NCI-H2227 (cell line): ENCODE results near the gene CCDC97.

Source experiments
- DNase-seq: peaks from one replicate; lab custom pipeline; 2025; ENCODE audit not compliant: unreplicated experiment; lab: John Stamatoyannopoulos, UW

Gene CCDC97

DNA sequence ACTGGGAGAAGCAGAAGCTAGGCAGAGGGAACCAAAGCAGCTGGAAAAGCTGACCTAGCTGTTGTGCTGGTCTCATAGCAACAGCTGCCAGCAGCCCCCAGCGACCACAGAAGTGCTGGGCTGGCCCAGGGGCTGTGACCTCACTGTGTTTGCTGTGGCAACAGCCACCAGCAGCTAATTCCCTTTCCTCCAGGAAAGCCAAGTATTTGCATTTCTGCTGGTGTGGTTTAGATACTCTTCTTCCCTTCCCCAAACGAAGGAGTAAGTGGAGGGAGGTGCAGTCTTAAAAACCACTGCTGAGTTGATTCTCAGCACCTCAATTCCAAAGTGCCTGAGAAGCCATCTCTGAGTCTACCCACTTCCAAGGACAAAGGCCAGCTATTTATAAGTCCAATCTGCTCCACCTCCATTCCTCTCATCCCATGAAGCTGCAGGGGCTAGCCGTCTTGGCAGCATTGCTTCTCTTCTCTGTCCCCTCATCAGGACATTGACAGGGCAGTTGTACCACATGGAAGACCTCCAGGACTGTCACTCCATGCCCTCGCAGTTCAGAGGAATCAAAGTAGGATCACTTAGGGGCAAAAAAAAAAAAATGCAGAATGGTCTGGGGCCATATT lies 11.5 kb upstream of the CCDC97 start:
- DNase-seq, result peak; percentile 91

DNA sequence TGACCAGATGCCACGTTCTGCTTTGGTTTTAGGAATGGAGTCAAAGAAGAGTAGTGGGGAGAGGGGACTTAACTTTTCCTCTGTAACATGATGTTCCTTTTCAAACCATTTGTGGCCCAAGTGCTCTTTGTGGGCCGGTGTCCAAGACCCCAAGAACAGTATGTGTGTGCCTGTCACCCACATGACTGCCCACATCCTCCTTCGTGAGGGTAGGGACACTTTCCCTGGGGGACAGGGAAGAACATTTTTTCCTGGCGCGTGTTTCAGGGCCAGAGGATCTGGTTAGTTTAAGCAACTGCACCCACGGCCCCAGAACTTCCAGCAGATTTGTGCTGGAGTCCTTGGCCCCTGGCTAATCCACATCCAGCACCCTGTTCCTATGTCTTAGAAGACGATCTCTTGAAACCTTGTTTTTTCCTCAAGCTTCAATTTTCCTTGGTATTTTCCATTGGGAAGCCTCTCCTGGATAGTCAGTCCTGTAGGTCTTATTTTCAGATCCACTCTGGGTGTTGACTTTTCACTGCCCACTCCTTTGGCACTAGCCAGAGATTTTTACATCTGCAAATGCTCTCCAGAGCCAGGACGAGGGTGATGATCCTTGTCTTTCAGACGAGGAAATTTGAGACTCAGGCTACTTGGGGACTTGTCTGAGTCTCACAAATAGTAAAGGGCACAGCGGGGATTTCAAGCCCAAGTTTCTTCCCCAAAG lies 10.8 kb upstream of the CCDC97 start:
- no peak for DNase-seq

DNA sequence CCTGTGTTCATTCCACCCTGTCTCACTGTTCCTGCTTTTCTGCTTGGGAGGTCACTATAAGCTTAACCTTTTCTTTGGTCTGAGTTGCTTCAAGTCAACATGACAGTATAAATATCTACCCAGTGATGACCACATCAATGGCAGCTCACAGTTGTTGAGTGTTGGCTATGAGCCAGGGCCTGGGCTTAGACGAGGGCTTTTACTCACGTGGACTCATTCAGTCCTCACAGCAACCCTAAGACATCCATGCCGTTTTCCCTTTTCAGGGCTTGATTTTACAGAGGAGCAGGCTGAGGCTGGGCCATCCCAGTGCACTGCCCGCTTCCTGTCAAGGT lies 10.2 kb upstream of the CCDC97 start:
- DNase-seq, result peak; percentile 93

DNA sequence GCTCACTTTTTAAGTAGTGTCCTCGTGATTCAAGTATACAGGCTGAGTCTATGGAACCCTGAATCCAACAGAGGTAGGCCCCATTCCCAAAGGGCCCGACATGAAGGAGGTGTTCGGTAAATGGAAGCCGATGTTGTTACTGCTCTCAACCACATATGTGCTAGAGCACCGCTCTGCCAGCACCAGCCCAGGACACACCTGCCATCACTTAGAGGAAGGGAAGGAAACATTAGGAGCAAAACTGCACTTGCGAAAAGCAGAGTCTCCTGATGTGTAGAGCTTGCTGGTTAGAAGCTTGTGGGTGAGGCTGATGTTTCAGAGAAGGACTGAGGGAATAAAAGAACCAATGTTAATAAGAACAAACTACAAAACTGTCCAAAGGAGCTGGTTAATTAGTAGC lies 9.4 kb upstream of the CCDC97 start:
- no peak for DNase-seq

DNA sequence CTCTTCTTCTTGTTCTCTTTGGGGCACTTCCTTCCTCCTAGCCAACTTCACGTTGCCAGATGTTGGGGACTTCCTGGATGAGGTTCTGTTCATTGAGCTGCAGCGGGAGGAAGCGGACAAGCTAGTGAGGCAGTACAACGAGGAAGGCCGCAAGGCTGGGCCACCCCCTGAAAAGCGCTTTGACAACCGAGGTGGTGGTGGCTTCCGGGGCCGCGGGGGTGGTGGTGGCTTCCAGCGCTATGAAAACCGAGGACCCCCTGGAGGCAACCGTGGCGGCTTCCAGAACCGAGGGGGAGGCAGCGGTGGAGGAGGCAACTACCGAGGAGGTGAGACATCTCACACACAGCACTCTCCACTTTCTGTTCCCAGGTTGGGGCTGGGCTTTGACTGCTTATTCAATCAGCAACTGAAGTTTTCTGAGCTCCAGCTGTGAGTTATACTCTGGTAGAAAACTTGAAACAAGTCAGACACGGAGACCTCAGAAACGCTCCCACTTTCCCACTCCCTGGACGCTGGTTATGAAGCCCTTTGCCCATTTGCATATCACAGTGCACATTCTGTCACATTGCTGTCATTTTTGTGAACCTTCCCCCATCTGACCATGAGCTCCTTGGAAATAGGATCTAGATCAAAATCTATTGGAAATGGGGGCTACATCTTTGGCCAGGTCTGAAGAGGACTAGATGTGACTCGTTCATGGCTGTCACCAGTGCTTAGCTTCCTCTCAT lies 7.2 kb upstream of the CCDC97 start:
- DNase-seq, result no peak

DNA sequence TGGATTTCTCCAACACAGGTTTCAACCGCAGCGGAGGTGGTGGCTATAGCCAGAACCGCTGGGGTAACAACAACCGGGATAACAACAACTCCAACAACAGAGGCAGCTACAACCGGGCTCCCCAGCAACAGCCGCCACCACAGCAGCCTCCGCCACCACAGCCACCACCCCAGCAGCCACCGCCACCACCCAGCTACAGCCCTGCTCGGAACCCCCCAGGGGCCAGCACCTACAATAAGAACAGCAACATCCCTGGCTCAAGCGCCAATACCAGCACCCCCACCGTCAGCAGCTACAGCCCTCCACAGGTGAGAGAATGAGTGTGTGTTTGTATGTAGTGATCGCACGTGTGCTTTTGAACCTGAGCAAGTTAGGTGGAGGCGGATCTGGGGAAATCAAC lies 6.0 kb upstream of the CCDC97 start:
- DNase-seq, result no peak

DNA sequence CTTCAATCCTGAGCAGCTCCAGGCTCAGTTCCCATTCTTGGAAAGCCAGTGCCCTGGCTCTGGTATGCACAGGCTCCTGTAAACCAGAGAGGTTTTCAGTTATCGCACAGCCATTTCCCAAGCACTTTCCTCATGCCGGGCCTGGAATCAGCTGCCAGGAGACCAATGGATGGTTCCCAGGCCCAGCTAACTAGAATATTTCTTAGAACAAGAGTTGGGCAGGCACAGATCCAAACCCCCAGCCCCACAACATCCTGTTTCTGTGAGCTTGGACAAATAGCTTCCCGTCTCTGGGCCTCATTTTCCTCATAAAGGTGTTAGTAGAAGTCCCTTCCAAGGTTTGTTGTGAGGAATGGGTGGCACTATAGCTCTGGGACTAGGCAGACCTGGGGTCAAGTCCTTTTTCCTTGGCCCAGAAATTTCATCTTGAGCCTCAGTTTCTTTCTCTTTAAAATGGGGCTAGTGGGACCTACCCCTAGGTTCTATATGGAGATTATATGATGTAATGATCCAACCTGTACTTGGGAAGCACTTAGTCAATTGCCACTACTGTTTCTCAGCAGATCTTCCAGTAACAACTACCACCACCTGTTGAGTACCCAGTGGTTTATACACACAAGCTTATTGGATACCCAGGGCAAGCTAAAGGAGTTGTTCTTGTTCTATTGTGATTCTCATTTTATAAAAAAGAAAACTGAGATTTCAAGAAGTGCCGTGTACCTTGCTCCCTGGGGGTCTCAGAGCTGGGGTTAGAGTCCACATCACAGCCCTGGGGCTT lies 5.1 kb upstream of the CCDC97 start:
- DNase-seq, result no peak

DNA sequence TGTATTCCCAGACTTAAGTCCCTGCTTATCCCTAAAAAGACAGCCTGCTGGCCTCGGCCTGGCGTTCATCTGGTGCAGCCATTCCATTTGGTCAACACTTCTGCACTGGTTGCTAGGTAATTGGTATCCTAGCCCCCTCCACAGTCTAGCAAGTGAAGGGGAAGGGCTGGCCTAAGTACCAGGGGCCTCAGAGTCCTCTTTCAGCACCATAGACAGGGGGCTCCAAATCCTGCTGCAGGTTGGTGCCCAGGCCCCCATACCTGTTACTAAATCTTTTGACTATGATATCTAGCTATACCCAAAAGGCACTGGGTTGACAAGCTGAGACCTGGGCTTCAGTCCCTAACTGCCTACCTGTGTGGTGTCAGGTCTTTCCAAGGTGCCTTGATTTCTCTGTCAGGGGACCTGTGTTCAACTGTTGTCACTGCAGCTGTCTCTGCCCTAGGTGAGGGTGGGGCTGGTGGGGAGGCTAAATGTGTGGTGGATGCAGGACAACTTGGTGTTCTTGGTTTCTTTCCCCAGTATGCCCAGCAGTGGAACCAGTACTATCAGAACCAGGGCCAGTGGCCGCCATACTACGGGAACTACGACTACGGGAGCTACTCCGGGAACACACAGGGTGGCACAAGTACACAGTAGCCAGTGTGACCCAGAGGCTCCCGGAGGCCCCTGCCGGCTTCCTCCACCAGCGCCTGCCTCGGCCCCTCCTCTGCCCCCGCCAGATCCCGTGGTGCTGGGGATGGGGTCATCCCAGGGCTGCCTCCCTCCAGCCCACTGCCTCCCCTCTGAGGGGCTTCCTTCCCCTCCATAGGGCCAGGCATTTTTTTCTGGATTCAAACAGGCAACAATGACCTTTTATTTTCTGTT lies 3.8 kb upstream of the CCDC97 start:
- no peak for DNase-seq

DNA sequence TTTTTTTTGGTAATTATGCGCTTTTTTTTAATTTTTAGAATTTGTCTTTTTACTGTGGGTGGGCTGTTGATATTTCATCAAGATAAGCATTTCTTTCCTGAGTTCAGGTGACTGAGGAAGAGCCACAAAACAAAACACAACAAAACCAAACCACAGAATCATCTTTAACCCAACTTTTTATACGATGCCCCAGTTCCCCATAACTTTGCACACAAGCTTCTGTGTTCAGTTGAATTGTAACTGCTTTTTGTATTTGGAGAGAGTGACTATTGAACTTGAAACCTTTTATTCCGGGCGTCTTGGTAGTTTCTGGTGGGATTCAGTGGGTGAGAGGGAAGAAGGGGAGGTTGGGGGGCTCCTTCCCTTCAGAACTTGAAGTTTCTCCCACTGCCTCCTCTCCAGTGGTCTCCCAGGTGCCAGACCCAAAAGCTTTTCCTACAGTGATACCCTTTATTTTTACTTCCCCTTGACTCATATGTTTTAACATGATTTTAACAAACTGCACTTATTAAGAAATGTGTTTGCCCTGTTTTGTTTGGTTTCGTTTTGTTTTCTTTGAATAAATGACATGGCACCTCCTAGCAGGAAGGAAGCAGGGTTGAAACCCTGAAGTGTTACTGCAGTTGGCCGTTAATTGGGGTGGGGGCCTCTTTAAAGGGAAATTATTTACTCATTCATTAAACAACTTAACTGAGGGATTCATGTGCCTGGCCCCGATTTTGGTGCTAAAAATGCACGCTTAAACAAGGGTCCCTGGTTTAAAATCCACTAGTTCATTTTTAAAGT lies 2.7 kb upstream of the CCDC97 start:
- no peak for DNase-seq

DNA sequence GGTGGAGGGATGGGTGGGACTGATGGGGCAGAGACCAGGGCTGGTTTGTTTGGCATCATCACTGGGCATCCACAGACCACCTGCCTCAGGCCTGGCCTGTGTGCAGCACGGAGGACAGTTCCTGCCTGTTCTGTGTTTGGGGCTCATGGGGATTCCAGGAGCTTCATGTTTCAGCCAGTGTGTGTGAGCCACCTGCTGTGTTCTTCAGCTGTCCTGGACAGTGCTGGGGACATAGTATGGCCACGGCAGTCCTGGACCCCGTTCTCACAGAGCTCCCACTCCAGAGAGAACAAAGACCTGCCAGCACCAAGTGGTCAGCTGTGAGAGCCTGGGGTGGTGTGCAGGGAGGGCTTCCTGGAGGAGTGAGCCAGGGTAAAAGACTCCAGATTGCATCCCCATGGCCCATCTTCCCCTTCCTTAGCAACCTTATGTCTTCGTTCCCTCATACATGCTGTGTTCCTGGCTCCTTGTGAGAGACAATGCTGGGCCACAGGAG lies 2.0 kb upstream of the CCDC97 start:
- no peak for DNase-seq

DNA sequence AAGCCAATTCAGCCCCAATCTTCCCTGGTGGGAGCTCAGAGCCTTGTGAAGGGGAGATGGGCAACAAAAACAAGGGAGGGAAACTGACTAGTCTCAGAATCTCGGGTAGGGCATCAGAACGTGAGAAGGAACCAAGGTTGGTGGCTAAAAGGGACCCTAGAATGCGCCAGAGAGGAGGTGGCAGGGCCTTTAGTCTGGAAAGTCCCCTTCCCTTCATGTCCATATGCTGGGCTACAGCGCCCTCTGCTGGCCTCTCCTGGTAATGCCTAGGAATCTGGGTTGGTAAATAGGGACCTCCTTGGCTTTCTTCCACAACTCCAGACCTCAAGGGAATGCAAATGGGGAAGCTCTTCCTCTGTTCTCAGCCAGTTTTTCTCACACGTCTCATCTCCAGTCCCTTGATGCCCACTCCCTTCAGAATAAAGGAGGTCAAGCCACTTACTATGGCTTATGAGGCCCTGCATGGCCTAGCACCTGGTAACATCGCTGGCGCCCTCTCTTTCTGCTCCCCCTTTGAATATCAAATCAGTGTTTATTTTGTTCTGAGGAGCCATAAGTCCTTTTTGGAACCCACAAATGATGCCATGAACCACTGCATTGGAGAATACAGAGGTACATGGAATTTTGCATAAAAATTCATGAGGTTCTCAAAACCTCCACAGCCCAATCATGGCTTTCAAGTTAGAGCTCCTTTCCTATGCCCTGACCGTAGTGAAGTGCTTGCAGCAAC lies 1.4 kb upstream of the CCDC97 start:
- DNase-seq, result peak; percentile 99

DNA sequence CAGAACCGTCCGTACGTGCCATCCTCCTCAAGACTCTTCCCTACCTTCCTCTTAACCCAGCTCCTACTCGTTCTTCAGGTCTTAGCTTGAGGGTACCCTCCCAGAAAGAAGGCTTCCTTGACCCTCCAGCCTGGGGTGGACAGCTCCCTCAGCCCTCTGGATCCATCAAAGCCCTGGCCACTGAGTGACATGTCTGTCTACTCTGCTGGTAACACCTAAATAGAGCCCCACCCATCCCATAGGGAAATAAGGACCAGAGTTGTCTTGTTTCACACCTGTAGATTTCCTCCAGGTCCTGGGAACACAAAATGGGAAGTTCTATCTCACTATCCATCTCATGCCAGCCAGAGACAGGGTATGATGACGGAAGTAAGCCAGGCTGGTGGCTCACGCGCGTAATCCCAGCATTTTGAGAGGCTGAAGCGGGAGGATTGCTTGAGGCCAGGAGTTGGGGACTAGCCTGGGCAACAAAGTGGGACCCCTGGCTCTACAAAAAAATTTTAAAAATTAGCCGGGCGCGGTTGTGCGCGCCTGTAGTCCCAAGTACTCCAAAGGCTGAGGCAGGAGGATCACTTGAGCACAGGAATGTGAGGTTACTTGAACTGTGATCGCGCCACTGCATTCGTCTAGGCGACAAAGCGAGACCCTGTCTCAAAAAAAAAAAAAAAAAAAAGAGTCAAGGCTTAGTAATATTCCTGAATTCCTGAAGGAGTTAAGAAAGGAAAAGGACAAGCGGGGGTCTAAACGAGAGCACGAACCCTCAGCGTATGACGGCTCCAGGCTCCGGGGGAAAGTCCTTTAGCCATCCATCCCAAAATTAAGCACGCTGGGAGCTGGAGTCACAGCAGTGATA lies 566 bp upstream of the CCDC97 start:
- DNase-seq, result no peak

DNA sequence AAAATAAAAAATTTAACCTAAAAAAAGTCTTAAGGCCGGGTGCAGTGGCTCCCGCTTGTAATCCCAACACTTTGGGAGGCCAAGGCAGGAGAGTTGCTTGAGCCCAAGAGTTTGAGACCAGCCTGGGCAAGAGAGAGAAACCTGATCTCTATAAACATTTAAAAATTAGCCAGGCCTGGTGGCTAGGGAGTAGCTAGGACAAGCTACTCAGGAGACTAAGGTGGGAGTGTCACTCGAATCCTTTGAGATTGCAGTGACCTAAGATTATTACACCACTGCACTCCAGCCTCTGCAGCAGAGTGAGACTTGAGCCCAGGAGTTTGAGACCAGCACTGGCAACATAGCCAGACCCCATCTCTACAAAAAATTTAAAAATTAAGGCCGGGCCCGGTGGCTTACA lies 1.1 kb downstream of the CCDC97 start:
- DNase-seq, result no peak

DNA sequence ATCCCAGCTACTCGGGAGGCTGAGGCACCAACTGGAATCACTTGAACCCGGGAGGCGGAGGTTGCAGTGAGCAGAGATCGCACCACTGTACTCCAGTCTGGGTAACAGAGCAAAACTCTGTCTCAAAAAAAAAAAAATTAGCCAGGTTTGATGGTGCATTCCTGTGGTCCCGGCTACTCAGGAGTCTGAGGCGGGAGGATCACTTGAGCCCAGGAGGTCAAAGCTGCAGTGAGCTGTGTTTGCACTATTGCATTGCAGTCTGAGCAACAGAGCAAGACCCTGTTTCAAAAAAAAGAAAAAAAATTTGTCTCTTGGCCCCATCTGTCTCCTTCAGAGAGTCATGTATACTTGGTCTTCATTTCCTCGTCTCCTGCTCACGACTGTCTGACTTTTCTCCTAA lies 1.6 kb downstream of the CCDC97 start:
- DNase-seq, result no peak

DNA sequence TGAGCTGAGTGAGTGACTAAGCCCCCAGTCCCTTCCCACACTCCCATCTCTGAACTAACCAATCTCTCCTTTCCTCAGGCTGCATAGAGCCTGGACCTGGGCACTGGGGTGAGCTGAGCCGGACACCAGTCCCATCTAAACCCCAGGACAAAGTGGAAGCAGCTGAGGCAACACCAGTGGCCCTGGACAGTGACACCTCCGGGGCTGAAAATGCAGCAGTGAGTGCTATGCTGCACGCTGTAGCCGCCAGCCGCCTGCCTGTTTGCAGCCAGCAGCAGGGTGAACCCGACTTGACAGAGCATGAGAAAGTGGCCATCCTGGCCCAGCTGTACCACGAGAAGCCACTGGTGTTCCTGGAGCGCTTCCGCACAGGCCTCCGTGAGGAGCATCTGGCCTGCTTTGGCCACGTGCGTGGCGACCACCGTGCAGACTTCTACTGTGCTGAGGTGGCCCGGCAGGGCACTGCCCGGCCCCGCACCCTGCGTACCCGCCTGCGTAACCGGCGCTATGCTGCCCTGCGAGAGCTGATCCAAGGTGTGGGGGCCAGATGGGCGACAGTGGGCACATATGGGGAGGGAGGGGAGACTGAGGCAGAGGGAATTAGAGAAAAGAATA lies 6.4 kb downstream of the CCDC97 start:
- no peak for DNase-seq

DNA sequence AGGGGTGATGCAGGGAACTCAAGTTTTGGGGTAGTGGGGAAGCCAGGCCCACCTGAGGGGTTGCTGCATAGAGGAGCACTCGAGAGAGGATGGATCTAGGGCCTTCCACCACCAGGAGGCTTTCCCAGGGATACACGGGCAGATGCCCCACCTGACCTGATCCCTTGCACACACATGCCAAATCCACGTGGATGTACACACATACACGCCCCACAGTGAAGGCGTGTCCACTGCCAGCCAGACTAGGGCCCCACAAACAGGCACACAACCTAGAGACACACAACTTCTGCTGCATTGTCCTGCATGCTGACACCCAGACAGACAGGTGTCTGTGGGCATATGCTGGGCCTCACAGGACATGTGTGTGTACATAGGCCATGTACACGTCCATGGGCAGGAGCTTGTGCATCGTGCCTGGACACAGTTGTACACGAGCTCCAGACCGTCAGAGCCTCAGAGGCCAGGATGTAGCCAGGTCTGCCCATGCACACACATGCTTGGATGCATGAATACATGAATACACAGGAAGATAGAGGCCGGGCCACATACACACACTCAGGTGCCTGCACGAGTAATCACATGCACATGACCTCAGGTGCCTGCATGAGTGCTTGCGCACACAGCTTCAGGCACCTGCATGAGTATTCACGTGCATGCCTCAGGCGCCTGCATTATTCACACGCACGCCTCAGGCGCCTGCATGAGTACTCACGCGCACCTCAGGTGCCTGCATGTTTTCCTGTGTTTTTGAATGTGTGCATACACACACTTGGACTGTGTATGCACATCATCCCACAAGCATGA lies 8.9 kb downstream of the CCDC97 start:
- DNase-seq, result no peak
